VCaP (cell line): ENCODE results near the gene CHGA.

Experiments
- H3K27ac ChIP-seq: fragments of 450-650 bp; 2 replicates; pipeline ENCODE4 v1.5.1; 2017
- CTCF ChIP-seq: fragments of 450-650 bp; conservative IDR thresholded peaks from 2 replicates; pipeline ENCODE4 v1.5.1; 2017; ENCODE audit warnings: mild to moderate bottlenecking, moderate library complexity

Gene CHGA

GRCh38 chr14:92885279-92886061, 37.5 kb upstream of the CHGA start:
- TF ChIP-seq CTCF: no peak
- H3K27ac ChIP-seq: no peak overlapping the region

- no peak for TF ChIP-seq CTCF
- H3K27ac ChIP-seq: no peak overlapping the region
These were observed 36.6 kb upstream of the CHGA start for GRCh38 chr14:92886337-92886736.

GRCh38 chr14:92887157-92887556, 35.8 kb upstream of the CHGA start:
- no peak overlapping the region for H3K27ac ChIP-seq
- no peak for TF ChIP-seq CTCF

- H3K27ac ChIP-seq: no peak overlapping the region
- TF ChIP-seq CTCF: no peak
These were observed 34.1 kb upstream of the CHGA start for GRCh38 chr14:92888896-92889295.

GRCh38 chr14:92890830-92891588, 31.9 kb upstream of the CHGA start:
- no peak for TF ChIP-seq CTCF
- peak overlapping the region; percentile 71 for H3K27ac ChIP-seq

GRCh38 chr14:92892589-92892988, 30.4 kb upstream of the CHGA start:
- no peak for TF ChIP-seq CTCF
- no peak overlapping the region for H3K27ac ChIP-seq

- H3K27ac ChIP-seq: no peak overlapping the region
- TF ChIP-seq CTCF: no peak
These were observed 27.5 kb upstream of the CHGA start for GRCh38 chr14:92895352-92895878.
